Stomach (tissue), 4 donors: ENCODE results near the gene PRKCB.

Source experiments
- CTCF ChIP-seq, 7 experiments: fragments of 450-650 bp in 4 of 7; fragments of 200-600 bp in 3 of 7; sonication (generic) in 3 of 7; IDR thresholded peaks; one replicate each; pipeline ENCODE4 v1.5.1; 2016 to 2019; ENCODE audit warnings: antibody characterized with exemption in 7 of 7, control low read depth in 2 of 7, mild to moderate bottlenecking in 1 of 7
- EP300 ChIP-seq: sonication (generic); formaldehyde crosslinking; IDR thresholded peaks from one replicate; pipeline ENCODE4 v1.6.1; 2017; ENCODE audit warnings: antibody characterized with exemption
- POLR2A ChIP-seq, 4 donors: fragments of 450-650 bp; IDR thresholded peaks; one replicate each; pipeline ENCODE4 v1.6.1; 2016; ENCODE audit warnings: antibody characterized with exemption in 4 of 4, control low read depth in 2 of 4, mild to moderate bottlenecking in 1 of 4, moderate library complexity in 1 of 4
- POLR2AphosphoS5 ChIP-seq, 3 donors: sonication (generic); formaldehyde crosslinking; IDR thresholded peaks; one replicate each; pipeline ENCODE4 v1.6.1; 2016; ENCODE audit warnings: antibody characterized with exemption in 3 of 3

GRCh38 chr16:23914946-23915530, 79.3 kb downstream of the PRKCB start:
- TF ChIP-seq CTCF (IDR thresholded peaks at IDR 0.05), result no peak
- TF ChIP-seq EP300, result no peak
- no peak for TF ChIP-seq POLR2A (IDR thresholded peaks at IDR 0.05)
- no peak for TF ChIP-seq POLR2AphosphoS5 (IDR thresholded peaks at IDR 0.05)
